Uterus (tissue), 4 donors: ENCODE data around the gene XXYLT1. TPM values are rescaled to one million over a fixed set of nuclear protein-coding genes. Genes with fewer than 3 reads are reported as not detected.
A peak's percentile ranks its signal among the peaks of the same experiment; 100 is the strongest.

Experiments
- DNase-seq, 2 donors: peaks; one replicate each; pipeline ENCODE4 v3.0.0-alpha.2; 2019 to 2020
- H3K27ac ChIP-seq, 2 donors: fragments of 200-600 bp; sonication (generic); 1 replicate in 1 of 2; 2 replicates in 1 of 2; pipeline ENCODE4 v1.5.1; 2016 to 2018
- H3K27me3 ChIP-seq, 2 donors: fragments of 200-600 bp; sonication (generic); one replicate each; pipeline ENCODE4 v1.5.1; 2018 to 2019; ENCODE audit warnings: control low read depth in 1 of 2
- H3K36me3 ChIP-seq, 2 donors: fragments of 200-600 bp; sonication (generic); one replicate each; pipeline ENCODE4 v1.5.1; 2019; ENCODE audit warnings: control low read depth in 1 of 2
- H3K4me1 ChIP-seq, 2 donors: fragments of 200-600 bp; sonication (generic); one replicate each; pipeline ENCODE4 v1.5.1; 2018 to 2019; ENCODE audit warnings: control low read depth in 1 of 2
- H3K4me3 ChIP-seq, 2 donors: fragments of 200-600 bp; sonication (generic); 1 replicate in 1 of 2; 2 replicates in 1 of 2; pipeline ENCODE4 v1.5.1; 2018 to 2019; ENCODE audit warnings: mild to moderate bottlenecking in 1 of 2
- H3K9me3 ChIP-seq, 2 donors: fragments of 200-600 bp; sonication (generic); one replicate each; pipeline ENCODE4 v1.5.1; 2019; ENCODE audit warnings: control low read depth in 1 of 2
- CTCF ChIP-seq, 4 experiments: fragments of 200-600 bp in 2 of 4; fragments of 450-650 bp in 2 of 4; sonication (generic) in 2 of 4; IDR thresholded peaks; one replicate each; pipeline ENCODE4 v1.5.1; 2016 to 2019; ENCODE audit warnings: antibody characterized with exemption in 4 of 4, mild to moderate bottlenecking in 2 of 4, moderate library complexity in 1 of 4
- POLR2A ChIP-seq, 2 donors: fragments of 450-650 bp; IDR thresholded peaks; one replicate each; pipeline ENCODE4 v1.6.1; 2016; ENCODE audit warnings: antibody characterized with exemption in 2 of 2, mild to moderate bottlenecking in 1 of 2, moderate library complexity in 1 of 2
- intact Hi-C: fragments of 100-400 bp; cut with DNase I; formaldehyde crosslinking; loops from one replicate; pipeline ENCODE4 v1.15.1; 2023; ENCODE audit warnings: low total_unique reads
- total RNA-seq, 4 donors: library from RNA; depleted of rRNA in 3 of 4; stranded (reverse); fragments of >200 nt in 3 of 4; gene quantifications; one replicate each; pipeline versions ENCODE4 v1.1.0 to v1.2.4, GENCODE V29; 2014 to 2023
- donor health status: DM: yes; HTN: yes; CAD: no.

Gene XXYLT1
- total RNA-seq, 4 donors from 2014 or later: 10.6 to 52.5 (median 23.8) TPM

DNA sequence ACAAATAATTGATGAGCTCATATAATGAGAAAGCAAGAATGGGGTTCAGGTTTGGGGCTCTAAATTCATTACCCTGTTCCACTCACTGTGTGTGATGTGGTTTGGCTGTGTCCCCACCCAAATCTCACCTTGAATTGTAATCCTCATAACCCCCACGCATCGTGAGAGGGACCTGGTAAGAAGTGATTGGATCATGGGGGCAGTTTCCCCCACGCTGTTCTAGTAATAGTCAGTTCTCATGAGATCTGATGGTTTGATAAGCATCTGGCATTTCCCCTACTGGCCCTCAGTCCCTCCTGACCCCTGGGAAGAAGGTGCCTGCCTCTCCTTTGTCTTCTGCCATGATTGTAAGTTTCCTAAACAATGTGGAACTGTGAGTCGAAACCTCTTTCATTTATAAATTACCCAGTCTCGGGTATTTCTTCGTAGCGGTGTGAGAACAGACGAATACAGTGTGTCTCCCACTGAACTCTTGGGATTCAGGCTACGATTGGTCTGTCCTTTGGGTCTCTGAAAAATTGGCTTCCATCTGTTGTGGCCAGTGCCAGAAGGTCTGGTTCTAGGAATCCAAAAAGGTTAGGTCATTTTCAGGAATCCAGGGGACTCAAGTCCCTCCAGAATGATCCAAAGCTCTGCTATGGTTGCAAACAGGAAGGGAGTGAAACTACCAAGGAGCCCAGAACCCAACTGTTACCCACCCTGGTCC is 87.7 kb downstream of the XXYLT1 start:
- Histone ChIP-seq H3K36me3 (no peaks in the 10 kb centered on the region), H3K4me1 (peaks cover 6 to 14% of the 10 kb centered on the region in 2 donors), H3K4me3 (no peak overlapping the region), H3K27me3 (no peaks in the 10 kb centered on the region), H3K27ac (peak overlapping the region; percentile 73 to 75), H3K9me3 (no peaks in the 10 kb centered on the region)
- DNase-seq: peak in 1 of 2 donors; percentile 17
- TF ChIP-seq CTCF (IDR thresholded peaks at IDR 0.05): no peak
- TF ChIP-seq POLR2A (IDR thresholded peaks at IDR 0.05): no peak
- intact Hi-C loops: no loop called here

DNA sequence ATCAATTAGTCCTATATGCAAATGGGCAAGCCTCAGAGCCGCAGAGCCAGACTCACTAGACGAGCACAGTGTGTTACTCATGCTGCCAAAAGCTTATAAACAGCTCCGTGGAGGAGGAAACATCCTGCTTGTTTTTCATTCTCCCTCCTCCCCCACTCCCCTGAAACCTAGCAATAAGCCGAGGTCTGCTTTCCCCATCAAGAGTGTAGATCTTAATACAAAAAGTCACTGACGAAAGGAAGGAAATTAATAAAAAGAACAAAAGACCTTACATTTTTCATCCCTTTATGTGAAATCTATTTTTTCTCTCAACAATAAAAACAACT is 88.5 kb downstream of the XXYLT1 start:
- no peak for TF ChIP-seq CTCF (IDR thresholded peaks at IDR 0.05)
- TF ChIP-seq POLR2A (IDR thresholded peaks at IDR 0.05): no peak
- no peaks in the 10 kb centered on the region for H3K36me3 ChIP-seq
- peaks cover 6 to 14% of the 10 kb centered on the region in 2 donors for H3K4me1 ChIP-seq
- no peaks in the 10 kb centered on the region for H3K9me3 ChIP-seq
- H3K27ac ChIP-seq: peak overlapping the region; percentile 73 to 75
- H3K27me3 ChIP-seq: no peaks in the 10 kb centered on the region
- H3K4me3 ChIP-seq: no peak overlapping the region
- intact Hi-C loops: no loop called here
- peak; percentile 46 to 79 for DNase-seq

GRCh38 chr3:195181741-195182469 is 89.1 kb downstream of the XXYLT1 start:
- TF ChIP-seq POLR2A (IDR thresholded peaks at IDR 0.05) (no peak), CTCF (IDR thresholded peaks at IDR 0.05) (no peak)
- peak in 1 of 2 donors; percentile 15 for DNase-seq
- H3K36me3 ChIP-seq: no peaks in the 10 kb centered on the region
- intact Hi-C loops: no loop called here
- peak overlapping the region; percentile 73 to 75 for H3K27ac ChIP-seq
- peaks cover 6 to 14% of the 10 kb centered on the region in 2 donors for H3K4me1 ChIP-seq
- H3K9me3 ChIP-seq: no peaks in the 10 kb centered on the region
- H3K4me3 ChIP-seq: no peak overlapping the region
- no peaks in the 10 kb centered on the region for H3K27me3 ChIP-seq

DNA sequence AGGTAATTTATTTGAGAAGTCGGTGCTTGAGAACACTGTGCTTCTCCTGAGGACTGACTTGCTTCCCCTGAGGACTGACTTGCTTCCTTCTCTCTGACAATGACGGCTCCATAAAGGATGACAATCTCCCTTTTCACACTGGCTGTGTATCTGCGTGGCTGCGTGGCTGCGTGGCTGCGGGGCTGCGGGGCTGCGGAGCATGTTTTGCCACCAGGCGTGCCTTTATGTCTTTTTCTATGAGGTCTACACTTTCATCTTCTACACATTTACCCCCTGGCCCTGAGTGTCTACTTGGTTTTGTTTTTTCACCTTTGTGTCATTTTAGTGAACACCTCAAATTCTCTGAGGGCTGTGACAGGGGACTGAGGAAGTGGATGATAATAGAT is 89.9 kb downstream of the XXYLT1 start:
- no peak overlapping the region for H3K4me3 ChIP-seq
- TF ChIP-seq CTCF (IDR thresholded peaks at IDR 0.05) (no peak), POLR2A (IDR thresholded peaks at IDR 0.05) (no peak)
- peak overlapping the region; percentile 73 to 75 for H3K27ac ChIP-seq
- peaks cover 6 to 14% of the 10 kb centered on the region in 2 donors for H3K4me1 ChIP-seq
- no peaks in the 10 kb centered on the region for H3K9me3 ChIP-seq
- no peaks in the 10 kb centered on the region for H3K27me3 ChIP-seq
- DNase-seq: peak in 1 of 2 donors; percentile 8
- intact Hi-C loops: no loop called here
- no peaks in the 10 kb centered on the region for H3K36me3 ChIP-seq

- no peaks in the 10 kb centered on the region for H3K36me3 ChIP-seq
- peak overlapping the region; percentile 69 to 75 for H3K27ac ChIP-seq
- H3K9me3 ChIP-seq: no peaks in the 10 kb centered on the region
- H3K27me3 ChIP-seq: no peaks in the 10 kb centered on the region
- no peak overlapping the region for H3K4me3 ChIP-seq
- intact Hi-C loops: no loop called here
- DNase-seq: peak in 1 of 2 donors; percentile 23
- TF ChIP-seq CTCF (IDR thresholded peaks at IDR 0.05): no peak
- no peak for TF ChIP-seq POLR2A (IDR thresholded peaks at IDR 0.05)
- peaks cover 6 to 14% of the 10 kb centered on the region in 2 donors for H3K4me1 ChIP-seq
These were observed 90.4 kb downstream of the XXYLT1 start for GRCh38 chr3:195180490-195181112.
